ENCODE results near the gene AUTS2. TPM values are rescaled to one million over a fixed set of nuclear protein-coding genes. Genes with fewer than 3 reads are reported as not detected.

AUTS2 gene
- total and polyA plus RNA-seq, 10 donors, result 6.1 to 54.8 (median 29.1) TPM

- Histone ChIP-seq H3K4me3 (no peak overlapping the region), H3K36me3 (peaks cover 0 to 4% (median 0%) of the 10 kb centered on the region in 6 donors), H3K9me3 (peaks cover 0 to 8% (median 2%) of the 10 kb centered on the region in 8 donors), H3K4me1 (no peaks in the 10 kb centered on the region), H3K27me3 (replicated peaks in 1 of 7) (no peaks in the 10 kb centered on the region), H3K27ac (no peak overlapping the region)
- no peak for DNase-seq
- intact Hi-C loops (cut with DNase I; ENCODE audit: low total_unique reads), result no loop called here
- 51 to 90% (median 60%) methylated on average over 1 of the region's 1 CpG for WGBS, 5 donors
- TF ChIP-seq POLR2A (IDR thresholded peaks at IDR 0.05) (no peak), POLR2AphosphoS5 (IDR thresholded peaks at IDR 0.05) (no peak)
- TF ChIP-seq, protein P1, sequence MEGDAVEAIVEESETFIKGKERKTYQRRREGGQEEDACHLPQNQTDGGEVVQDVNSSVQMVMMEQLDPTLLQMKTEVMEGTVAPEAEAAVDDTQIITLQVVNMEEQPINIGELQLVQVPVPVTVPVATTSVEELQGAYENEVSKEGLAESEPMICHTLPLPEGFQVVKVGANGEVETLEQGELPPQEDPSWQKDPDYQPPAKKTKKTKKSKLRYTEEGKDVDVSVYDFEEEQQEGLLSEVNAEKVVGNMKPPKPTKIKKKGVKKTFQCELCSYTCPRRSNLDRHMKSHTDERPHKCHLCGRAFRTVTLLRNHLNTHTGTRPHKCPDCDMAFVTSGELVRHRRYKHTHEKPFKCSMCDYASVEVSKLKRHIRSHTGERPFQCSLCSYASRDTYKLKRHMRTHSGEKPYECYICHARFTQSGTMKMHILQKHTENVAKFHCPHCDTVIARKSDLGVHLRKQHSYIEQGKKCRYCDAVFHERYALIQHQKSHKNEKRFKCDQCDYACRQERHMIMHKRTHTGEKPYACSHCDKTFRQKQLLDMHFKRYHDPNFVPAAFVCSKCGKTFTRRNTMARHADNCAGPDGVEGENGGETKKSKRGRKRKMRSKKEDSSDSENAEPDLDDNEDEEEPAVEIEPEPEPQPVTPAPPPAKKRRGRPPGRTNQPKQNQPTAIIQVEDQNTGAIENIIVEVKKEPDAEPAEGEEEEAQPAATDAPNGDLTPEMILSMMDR (IDR thresholded peaks at IDR 0.05 in 8 of 11, conservative IDR thresholded peaks at IDR 0.05 in 3 of 11), result no peak
Measured at GRCh38 chr7:70637726-70638125, 1039.5 kb downstream of the AUTS2 start.

GRCh38 chr7:70638158-70639107 lies 1040.2 kb downstream of the AUTS2 start:
- peaks cover 0 to 4% (median 0%) of the 10 kb centered on the region in 6 donors for H3K36me3 ChIP-seq
- TF ChIP-seq POLR2A (IDR thresholded peaks at IDR 0.05) (no peak), POLR2AphosphoS5 (IDR thresholded peaks at IDR 0.05) (no peak)
- TF ChIP-seq, protein P1 (IDR thresholded peaks at IDR 0.05 in 8 of 11, conservative IDR thresholded peaks at IDR 0.05 in 3 of 11), result no peak
- H3K9me3 ChIP-seq, result peaks cover 0 to 8% (median 2%) of the 10 kb centered on the region in 8 donors
- no peaks in the 10 kb centered on the region for H3K4me1 ChIP-seq
- H3K27me3 ChIP-seq (replicated peaks in 1 of 7), result no peaks in the 10 kb centered on the region
- no peak for DNase-seq
- H3K4me3 ChIP-seq, result no peak overlapping the region
- no peak overlapping the region for H3K27ac ChIP-seq
- intact Hi-C loops (cut with DNase I; ENCODE audit: low total_unique reads), result no loop called here
- WGBS, 5 donors, result 91 to 98% (median 95%) methylated on average over 17 of the region's 17 CpGs

DNA sequence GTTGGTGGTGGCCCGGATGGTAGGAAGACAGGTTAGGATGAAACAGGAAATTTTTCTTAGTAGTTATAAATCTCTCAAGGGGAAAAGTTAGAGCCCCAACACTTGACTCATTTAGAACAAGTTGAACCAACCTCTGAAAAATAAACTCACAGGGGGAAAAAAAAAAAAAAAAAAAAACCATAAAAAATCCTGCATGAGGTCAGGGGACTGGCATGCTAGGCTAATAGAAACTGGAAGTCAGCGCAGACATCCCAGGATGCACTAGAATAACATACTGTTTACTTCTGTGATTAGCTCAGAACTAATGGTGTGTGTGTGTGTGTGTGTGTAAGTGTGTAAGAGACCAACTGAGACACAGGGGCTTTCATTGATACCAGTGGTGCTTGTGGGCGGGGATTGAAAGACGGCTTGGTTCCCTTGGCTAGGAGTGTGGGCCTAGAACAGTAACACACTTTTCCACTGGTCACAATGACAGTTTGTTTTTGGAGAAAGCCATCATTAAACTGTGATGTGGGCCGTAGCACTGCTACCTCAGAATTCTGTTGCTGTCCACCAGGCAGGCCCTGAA lies 1042.1 kb downstream of the AUTS2 start:
- no peaks in the 10 kb centered on the region for H3K27me3 ChIP-seq (replicated peaks in 1 of 7)
- DNase-seq, result no peak
- H3K36me3 ChIP-seq, result peaks cover 0 to 4% (median 0%) of the 10 kb centered on the region in 6 donors
- no peak overlapping the region for H3K27ac ChIP-seq
- WGBS, 5 donors, result 81 to 94% (median 90%) methylated on average over 5 of the region's 5 CpGs
- peaks cover 0 to 8% (median 2%) of the 10 kb centered on the region in 8 donors for H3K9me3 ChIP-seq
- no peaks in the 10 kb centered on the region for H3K4me1 ChIP-seq
- intact Hi-C loops (cut with DNase I; ENCODE audit: low total_unique reads), result no loop called here
- TF ChIP-seq, protein P1 (IDR thresholded peaks at IDR 0.05 in 8 of 11, conservative IDR thresholded peaks at IDR 0.05 in 3 of 11), result no peak
- no peak for TF ChIP-seq POLR2AphosphoS5 (IDR thresholded peaks at IDR 0.05)
- TF ChIP-seq POLR2A (IDR thresholded peaks at IDR 0.05), result no peak
- H3K4me3 ChIP-seq, result no peak overlapping the region

DNA sequence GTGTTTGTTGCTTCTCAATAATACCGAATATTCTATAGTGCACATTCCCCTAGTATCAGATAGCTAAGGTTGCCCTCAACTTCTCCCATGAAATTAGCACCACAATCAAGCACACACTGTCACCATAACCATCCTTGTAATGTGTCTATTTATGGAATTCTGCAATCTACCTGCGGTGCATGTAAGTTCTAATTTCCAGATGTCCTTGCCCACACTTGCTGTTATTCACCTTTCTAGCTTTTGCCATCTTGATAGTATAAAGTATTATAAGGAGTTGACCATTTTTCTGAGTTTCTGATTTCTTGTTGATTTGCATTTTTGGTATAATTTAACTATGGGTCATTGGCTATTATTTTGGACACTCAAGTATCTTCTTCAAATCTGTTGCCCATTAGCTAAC lies 1043.6 kb downstream of the AUTS2 start:
- Histone ChIP-seq H3K27ac (no peak overlapping the region), H3K9me3 (peaks cover 0 to 8% (median 2%) of the 10 kb centered on the region in 8 donors), H3K4me3 (no peak overlapping the region), H3K36me3 (peaks cover 0 to 4% (median 0%) of the 10 kb centered on the region in 6 donors), H3K4me1 (no peaks in the 10 kb centered on the region), H3K27me3 (replicated peaks in 1 of 7) (no peaks in the 10 kb centered on the region)
- TF ChIP-seq POLR2A (IDR thresholded peaks at IDR 0.05) (no peak), POLR2AphosphoS5 (IDR thresholded peaks at IDR 0.05) (no peak)
- TF ChIP-seq, protein P1 (IDR thresholded peaks at IDR 0.05 in 8 of 11, conservative IDR thresholded peaks at IDR 0.05 in 3 of 11), result no peak
- DNase-seq, result no peak
- intact Hi-C loops (cut with DNase I; ENCODE audit: low total_unique reads), result no loop called here
- 89 to 100% (median 92%) methylated on average over 2 of the region's 2 CpGs for WGBS, 5 donors

All from spleen (tissue), 11 donors.